Neural crest cell (in vitro differentiated cells): Measurements from ENCODE around the gene PHF2. TPM values are rescaled to one million over a fixed set of nuclear protein-coding genes. Genes with fewer than 3 reads are reported as not detected.

Source experiments
- DNase-seq: peaks from one replicate; pipeline ENCODE4 v3.0.0; 2021; ENCODE audit warnings: low read depth, mixed read lengths, low spot score
- H3K27ac Mint-ChIP-seq: one replicate; pipeline ENCODE4 v1.8.0; 2021; ENCODE audit warnings: mild to moderate bottlenecking, mixed read lengths; ENCODE audit not compliant: unreplicated experiment
- H3K27me3 Mint-ChIP-seq: 2 replicates; pipeline ENCODE4 v1.8.0; 2021; ENCODE audit warnings: low read depth, mild to moderate bottlenecking, mixed read lengths
- H3K36me3 Mint-ChIP-seq: 2 replicates; pipeline ENCODE4 v1.8.0; 2021; ENCODE audit warnings: low read depth, mild to moderate bottlenecking, mixed read lengths
- H3K4me1 Mint-ChIP-seq: 2 replicates; pipeline ENCODE4 v1.8.0; 2021; ENCODE audit warnings: mixed read lengths
- H3K4me3 Mint-ChIP-seq: one replicate; pipeline ENCODE4 v1.8.0; 2021; ENCODE audit warnings: mild to moderate bottlenecking, mixed read lengths
- H3K9me3 Mint-ChIP-seq: 2 replicates; pipeline ENCODE4 v1.8.0; 2021; ENCODE audit warnings: mixed read lengths
- total RNA-seq: library from RNA; stranded (reverse); gene quantifications from 2 replicates; pipeline ENCODE4 v1.2.1, GENCODE V29; 2021
- TF ChIP-seq, protein P1 (sequence below): fragments of 200-600 bp; sonication (generic); conservative IDR thresholded peaks from 2 replicates; pipeline ENCODE4 v1.5.0; 2021; ENCODE audit warnings: antibody characterized with exemption, mild to moderate bottlenecking

Gene PHF2
- total RNA-seq, 1 donor from 2014 or later = 34.4 TPM

DNA sequence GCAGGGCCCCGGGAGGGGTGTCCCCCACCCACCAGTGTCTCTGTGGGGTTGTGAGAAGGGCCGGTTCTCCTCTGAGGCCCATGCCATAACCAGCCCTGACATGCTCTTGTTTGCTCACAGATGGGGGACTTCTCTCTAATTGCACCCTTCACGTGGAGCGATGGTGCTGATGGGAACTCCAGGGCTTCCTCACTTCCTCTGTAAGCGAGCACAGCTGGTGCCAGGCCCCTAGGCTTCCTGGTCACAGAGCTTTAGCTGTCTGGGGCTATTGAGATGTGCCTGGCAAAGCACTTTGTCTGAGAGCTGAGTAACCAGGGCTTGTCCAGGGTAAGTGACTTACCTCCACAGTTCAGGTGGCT lies 36.4 kb downstream of the PHF2 start:
- TF ChIP-seq, protein P1, sequence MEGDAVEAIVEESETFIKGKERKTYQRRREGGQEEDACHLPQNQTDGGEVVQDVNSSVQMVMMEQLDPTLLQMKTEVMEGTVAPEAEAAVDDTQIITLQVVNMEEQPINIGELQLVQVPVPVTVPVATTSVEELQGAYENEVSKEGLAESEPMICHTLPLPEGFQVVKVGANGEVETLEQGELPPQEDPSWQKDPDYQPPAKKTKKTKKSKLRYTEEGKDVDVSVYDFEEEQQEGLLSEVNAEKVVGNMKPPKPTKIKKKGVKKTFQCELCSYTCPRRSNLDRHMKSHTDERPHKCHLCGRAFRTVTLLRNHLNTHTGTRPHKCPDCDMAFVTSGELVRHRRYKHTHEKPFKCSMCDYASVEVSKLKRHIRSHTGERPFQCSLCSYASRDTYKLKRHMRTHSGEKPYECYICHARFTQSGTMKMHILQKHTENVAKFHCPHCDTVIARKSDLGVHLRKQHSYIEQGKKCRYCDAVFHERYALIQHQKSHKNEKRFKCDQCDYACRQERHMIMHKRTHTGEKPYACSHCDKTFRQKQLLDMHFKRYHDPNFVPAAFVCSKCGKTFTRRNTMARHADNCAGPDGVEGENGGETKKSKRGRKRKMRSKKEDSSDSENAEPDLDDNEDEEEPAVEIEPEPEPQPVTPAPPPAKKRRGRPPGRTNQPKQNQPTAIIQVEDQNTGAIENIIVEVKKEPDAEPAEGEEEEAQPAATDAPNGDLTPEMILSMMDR = no peak
- Mint-ChIP-seq H3K9me3 (peaks cover 11% of the 10 kb centered on the region), H3K4me1 (peaks cover 8% of the 10 kb centered on the region), H3K4me3 (no peak overlapping the region), H3K27me3 (no peaks in the 10 kb centered on the region), H3K27ac (no peak overlapping the region), H3K36me3 (peaks cover 20% of the 10 kb centered on the region)
- no peak for DNase-seq

DNA sequence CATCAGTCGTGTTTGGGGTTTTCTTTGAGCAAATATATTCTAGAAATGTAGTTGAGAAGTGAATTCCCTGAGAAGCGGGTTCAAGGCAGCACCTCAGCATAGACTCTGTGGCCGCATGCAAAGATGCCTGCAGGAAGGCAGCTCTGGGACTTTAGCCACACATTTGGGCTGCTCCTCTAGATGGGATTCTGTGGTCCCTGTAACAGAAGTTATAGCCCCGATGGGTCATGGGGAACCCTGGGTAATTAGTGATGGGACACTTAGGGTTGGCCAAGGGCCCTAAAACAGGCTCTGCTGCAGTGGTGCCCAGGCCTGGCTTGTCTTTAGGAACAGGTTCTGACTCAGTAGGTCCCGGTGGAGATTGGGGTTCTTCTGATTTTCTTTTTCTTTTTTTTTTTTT lies 36.8 kb downstream of the PHF2 start:
- peaks cover 19% of the 10 kb centered on the region for H3K36me3 Mint-ChIP-seq
- no peak overlapping the region for H3K4me3 Mint-ChIP-seq
- peaks cover 11% of the 10 kb centered on the region for H3K9me3 Mint-ChIP-seq
- no peak overlapping the region for H3K27ac Mint-ChIP-seq
- DNase-seq = no peak
- TF ChIP-seq, protein P1 = no peak
- H3K4me1 Mint-ChIP-seq = peaks cover 12% of the 10 kb centered on the region
- no peaks in the 10 kb centered on the region for H3K27me3 Mint-ChIP-seq

DNA sequence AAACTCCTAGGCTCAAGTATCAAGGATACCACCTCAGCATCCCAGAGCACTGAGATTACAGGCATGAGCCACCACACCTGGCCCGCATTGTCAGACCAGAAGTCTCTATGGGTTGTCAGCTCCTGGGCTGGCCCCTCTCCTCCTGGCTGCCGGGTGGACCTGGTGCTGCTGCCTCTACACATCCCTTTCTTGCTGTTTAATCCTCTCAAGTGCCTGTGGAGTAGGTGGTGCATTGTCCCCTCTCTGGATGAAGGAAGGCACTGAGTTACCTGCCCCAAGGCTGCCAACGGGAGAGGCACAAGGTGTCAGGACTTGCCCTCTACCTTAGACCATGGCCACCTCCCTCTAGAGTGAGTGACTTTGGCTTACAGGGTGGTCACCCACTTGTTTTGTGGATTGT lies 37.4 kb downstream of the PHF2 start:
- Mint-ChIP-seq H3K4me3 (no peak overlapping the region), H3K27ac (no peak overlapping the region), H3K9me3 (peaks cover 11% of the 10 kb centered on the region), H3K27me3 (no peaks in the 10 kb centered on the region), H3K4me1 (peaks cover 12% of the 10 kb centered on the region), H3K36me3 (peaks cover 19% of the 10 kb centered on the region)
- no peak for DNase-seq
- TF ChIP-seq, protein P1 = no peak

DNA sequence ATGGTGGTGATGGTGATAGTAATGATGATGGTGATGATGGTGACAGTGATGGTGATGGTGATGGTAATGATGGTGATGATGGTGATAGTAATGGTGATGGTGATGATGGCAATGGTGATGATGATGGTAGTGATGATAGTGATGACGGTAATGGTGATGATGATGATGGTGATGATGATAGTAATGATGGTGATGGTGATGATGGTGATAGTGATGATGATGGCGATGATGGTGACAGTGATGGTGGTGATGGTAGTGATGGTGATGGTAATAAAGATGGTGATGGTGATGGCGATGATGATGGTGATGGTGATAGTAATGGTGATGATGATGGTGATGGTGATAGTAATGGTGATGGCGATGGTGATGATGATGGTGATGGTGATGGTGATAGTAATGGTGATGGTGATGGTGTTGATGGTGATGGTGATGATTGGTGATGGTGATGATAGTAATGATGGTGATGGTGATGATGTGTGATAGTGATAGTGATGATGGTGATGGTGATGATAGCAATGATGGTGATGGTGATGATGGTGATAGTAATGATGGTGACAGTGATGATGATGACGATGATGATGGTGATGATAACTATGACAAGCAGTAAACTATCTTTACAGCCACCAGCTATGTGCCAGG lies 38.6 kb downstream of the PHF2 start:
- peaks cover 7% of the 10 kb centered on the region for H3K9me3 Mint-ChIP-seq
- peaks cover 12% of the 10 kb centered on the region for H3K4me1 Mint-ChIP-seq
- H3K27me3 Mint-ChIP-seq = no peaks in the 10 kb centered on the region
- no peak for DNase-seq
- H3K4me3 Mint-ChIP-seq = no peak overlapping the region
- H3K27ac Mint-ChIP-seq = no peak overlapping the region
- TF ChIP-seq, protein P1 = no peak
- H3K36me3 Mint-ChIP-seq = peaks cover 12% of the 10 kb centered on the region

DNA sequence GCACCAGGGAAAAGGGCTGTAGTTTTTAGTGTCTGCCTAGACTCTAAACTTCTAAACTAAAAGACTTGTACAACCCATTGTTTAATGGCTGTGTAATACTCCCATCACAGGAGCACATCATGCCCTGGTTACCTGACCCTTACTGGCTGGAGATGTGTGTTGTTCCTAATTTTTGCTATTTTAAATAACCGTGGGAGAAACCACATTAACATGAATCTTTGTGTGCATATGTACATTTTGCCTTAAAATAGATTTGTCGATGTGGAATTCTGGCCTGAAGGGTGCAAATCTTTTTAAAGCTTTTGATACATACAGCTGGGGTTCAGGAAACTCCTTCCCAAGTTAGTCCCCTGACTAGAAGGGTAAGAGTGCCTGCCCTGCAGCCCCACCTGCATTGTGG lies 39.7 kb downstream of the PHF2 start:
- Mint-ChIP-seq H3K4me3 (no peak overlapping the region), H3K36me3 (peaks cover 4% of the 10 kb centered on the region), H3K27me3 (no peaks in the 10 kb centered on the region), H3K27ac (no peak overlapping the region), H3K4me1 (peaks cover 12% of the 10 kb centered on the region), H3K9me3 (peaks cover 2% of the 10 kb centered on the region)
- TF ChIP-seq, protein P1 = no peak
- no peak for DNase-seq
